Fibroblast of the aortic adventitia (primary cell): ENCODE measurements around the gene MCM8. TPM values are rescaled to one million over a fixed set of nuclear protein-coding genes. Genes with fewer than 3 reads are reported as not detected.
A peak's percentile ranks its signal among the peaks of the same experiment; 100 is the strongest.

Experiments used
- DNase-seq: peaks from one replicate; pipeline ENCODE4 v3.0.0-alpha.2; 2010; ENCODE audit warnings: low read depth
- H3K4me3 ChIP-seq: 2 replicates; pipeline ENCODE4 v1.5.1; 2011; ENCODE audit warnings: low read depth, mild to moderate bottlenecking, control low read depth, low read length, moderate library complexity
- CTCF ChIP-seq: IDR thresholded peaks from 2 replicates; pipeline ENCODE4 v1.5.1; 2011; ENCODE audit warnings: mild to moderate bottlenecking, low read length, control low read depth, inconsistent platforms; ENCODE audit not compliant: insufficient read depth
- total RNA-seq: library from RNA; depleted of rRNA; stranded (reverse); fragments of >200 nt; gene quantifications from 2 replicates; pipeline ENCODE4 v1.2.3, GENCODE V29; 2012; ENCODE audit warnings: low replicate concordance

MCM8 gene
- total RNA-seq, 1 donor: 17.5 TPM

- DNase-seq: no peak
- H3K4me3 ChIP-seq: no peak overlapping the region
Observed at GRCh38 chr20:5969940-5970339, 19.5 kb downstream of the MCM8 start.

GRCh38 chr20:5970381-5970780 is 19.9 kb downstream of the MCM8 start:
- TF ChIP-seq CTCF: no peak
- H3K4me3 ChIP-seq: no peak overlapping the region
- no peak for DNase-seq

More at GRCh38 chr20:5969940-5970339, 19.5 kb downstream of the MCM8 start:
- no peak for TF ChIP-seq CTCF

- DNase-seq: no peak
- no peak for TF ChIP-seq CTCF
- H3K4me3 ChIP-seq: no peak overlapping the region
Observed at GRCh38 chr20:5971203-5971602, 20.8 kb downstream of the MCM8 start.

- DNase-seq: peak; percentile 37
- no peak for TF ChIP-seq CTCF
- no peak overlapping the region for H3K4me3 ChIP-seq
Observed at GRCh38 chr20:5973172-5973571, 22.7 kb downstream of the MCM8 start.

GRCh38 chr20:5973971-5974370 is 23.5 kb downstream of the MCM8 start:
- DNase-seq: no peak
- no peak for TF ChIP-seq CTCF
- H3K4me3 ChIP-seq: no peak overlapping the region

GRCh38 chr20:5974531-5974930 is 24.1 kb downstream of the MCM8 start:
- no peak overlapping the region for H3K4me3 ChIP-seq
- DNase-seq: no peak
- no peak for TF ChIP-seq CTCF

- no peak for TF ChIP-seq CTCF
- no peak overlapping the region for H3K4me3 ChIP-seq
- DNase-seq: no peak
Observed at GRCh38 chr20:5975778-5976177, 25.3 kb downstream of the MCM8 start.
